8988T (cell line): ENCODE measurements around the gene REXO4.
"Not testable (repeated sequence)": the region's sequence is repeated elsewhere in the genome, so short reads cannot be mapped to it uniquely, and the experiment has no call there.

Source experiments
- DNase-seq: peaks from one replicate; pipeline ENCODE4 v3.0.0; 2011

REXO4 gene

DNA sequence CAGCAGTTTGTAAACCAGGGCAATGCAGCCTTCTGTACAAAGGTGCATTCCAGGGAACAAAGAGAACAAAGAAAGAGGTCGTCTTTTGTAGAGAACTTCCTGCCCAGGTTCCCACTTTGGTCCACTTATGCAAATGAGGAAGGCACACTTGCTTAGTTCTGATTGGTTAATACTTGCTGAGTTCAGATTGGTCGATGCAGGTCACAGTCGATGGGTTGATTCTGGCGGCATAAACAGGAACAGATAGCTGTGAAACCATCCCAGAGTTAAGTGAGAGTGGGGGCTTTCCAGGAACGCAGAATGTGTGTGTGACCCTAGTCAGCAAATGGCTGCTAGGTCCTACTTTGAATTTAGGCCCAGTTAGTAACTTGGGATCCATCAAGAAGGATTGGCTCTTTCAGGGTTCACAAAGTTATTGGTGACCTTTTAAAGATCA is 2.6 kb upstream of the REXO4 start:
- no peak for DNase-seq

DNA sequence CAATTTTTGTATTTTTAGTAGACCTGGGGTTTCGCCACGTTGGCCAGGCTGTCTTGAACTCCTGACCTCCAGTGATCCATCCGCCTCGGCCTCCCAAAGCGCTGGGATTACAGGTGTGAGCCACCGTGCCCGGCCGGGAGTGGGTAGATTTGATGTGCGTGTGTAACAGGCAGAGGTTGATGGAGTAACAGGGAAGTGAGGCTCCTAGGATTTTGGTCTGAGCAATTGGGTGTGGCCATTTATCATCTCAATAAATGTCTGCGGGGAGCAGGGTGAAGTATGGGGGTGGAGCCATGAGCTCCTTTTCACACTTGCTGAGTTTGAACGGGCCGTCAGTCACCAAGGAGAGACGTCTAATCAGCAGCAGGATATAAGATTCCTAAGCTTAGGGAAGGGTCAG is 1.2 kb upstream of the REXO4 start:
- no peak for DNase-seq

DNA sequence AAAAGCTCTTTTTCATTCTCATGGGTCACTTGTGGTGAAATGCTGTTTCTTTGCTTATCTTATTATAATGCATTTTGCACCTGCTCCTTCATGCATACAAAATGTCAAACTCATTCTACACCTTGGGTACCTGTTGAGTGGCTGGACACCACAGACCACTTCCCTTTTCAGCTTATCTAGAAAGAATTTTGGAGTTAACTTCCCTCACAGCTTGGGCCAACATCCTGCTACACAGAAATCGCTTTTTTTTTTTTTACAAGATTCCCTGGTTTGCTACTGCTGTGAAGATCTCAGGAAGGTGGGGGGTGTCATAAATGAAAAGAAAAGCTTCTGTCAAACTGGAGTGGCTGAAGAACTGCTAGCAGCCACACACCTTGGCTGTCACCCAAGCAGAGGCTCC is 2.6 kb downstream of the REXO4 start:
- DNase-seq = no peak

DNA sequence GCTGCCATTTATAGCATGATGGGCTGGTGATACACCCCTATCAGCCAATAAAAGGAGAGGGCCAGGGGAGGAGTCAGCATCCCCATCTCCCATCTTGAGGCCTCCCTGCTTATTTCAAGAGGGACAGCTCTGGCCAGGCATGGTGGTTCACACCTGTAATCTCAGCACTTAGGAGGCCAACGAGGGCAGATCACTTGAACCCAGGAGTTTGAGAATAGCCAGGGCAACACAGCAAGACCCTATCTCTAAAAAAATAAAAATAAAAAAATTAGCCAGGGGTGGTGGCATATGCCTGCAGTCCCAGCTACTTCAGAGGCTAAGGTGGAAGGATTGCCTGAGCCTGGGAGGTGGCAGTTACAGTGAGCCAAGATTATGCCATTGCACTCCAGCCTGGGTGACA is 9.8 kb downstream of the REXO4 start:
- peak; percentile 10 for DNase-seq

DNA sequence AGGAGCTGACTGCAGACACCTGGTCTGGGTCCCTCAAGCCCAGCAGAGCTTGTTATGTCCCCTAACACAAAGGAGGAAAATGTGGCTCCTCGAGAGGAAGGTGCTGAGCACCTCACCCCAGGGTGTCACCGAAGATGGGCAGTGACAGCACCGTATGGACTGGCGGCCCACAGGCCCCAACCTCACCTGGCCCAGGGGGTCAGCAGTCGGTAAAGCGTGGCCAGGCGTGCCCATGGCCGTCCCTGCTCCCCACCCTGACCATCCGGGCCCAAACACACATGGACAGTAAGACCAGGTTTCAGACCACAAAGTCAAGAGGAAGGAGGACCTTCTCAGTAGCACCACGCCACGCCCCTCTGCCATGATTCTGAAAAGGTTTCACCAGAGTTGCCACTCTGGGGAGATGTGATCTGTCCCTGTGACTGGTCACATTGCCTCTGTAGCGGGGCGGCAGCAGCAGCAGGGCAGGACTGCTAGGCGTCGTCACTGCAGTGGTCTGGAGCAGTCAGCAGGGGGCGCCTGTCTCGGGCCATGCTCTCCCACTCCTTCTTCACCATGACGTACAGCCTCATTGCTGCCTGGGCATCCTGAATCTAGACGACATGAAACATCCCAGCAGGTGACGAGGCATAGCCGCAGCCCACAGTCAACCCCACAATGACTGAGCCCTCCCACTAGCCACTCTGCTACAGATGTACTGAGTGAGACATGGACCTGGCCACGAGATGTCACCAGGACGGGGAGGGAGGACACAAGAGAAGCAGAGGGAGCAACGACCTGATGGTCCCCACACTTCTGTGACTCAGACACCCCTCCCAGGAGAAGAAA is 11.1 kb downstream of the REXO4 start:
- DNase-seq = peak; percentile 57

DNA sequence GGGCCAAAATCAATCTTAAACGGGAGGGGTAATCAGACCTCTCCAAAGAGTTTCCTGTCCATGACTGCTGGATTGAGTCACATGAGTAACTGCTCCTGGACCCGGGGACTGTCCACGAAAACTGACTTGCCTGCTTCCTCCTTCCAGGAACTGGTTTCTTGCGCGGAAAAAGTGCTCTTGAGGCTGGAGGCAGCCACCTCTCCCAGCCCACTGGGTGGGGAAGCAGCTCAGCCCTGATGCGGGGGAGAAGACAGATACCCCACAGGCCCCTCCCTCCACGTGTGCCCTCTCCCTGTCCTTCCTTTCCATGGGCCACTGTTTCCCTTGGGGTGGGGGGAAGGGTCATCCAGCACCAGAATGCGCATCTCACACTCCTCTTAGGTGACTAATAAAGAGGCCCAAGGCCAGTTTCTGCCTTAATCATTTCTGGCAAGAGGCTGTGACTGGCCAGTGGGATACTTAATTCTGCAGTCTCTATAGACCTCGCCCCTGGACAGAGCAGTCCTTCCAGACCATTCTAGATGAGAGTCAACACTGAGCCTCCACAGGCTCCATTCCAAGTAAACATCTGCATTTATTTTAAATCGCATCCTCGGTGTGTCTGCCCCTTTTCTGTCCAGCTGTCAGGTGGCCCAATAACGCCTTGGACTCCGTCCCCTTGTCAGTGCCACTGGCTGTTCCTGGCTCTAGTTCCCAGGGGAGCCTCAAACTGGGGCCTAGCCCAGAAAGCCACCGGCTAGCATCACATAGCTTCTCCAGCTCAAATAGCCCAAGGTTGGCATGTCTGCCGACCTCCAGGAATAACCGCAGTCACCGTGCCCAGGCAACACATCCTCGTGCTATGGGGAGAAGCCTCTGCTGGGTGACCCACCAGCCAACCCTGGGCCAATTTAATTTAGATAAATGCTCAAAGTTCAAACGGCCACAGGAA is 12.0 kb downstream of the REXO4 start:
- no peak for DNase-seq

DNA sequence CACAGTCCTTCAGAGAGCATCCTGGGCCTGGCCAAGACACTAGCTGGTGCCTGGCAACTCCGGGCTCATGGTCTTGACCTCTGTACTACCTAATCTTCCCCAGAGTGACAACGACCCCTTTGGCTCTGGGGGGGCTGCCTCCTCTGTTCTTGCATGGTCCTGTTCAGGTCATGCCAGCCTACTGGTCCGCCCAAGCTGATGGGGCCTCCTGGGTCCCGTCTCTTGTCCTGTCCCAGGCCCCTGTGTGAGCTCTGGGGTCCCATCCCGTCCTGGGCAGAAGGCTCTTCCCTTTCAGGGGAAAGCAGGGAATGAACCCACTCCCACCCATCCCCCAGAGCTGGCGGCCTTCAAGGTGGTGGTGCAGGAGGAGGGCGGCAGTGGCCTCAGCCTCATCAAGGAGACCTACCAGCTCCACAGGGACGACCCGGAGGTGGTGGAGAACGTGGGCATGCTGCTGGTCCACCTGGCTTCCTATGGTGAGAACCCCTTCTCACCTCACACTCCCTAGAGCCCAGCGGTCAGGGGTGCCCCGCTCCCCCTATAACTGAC is 13.3 kb downstream of the REXO4 start:
- DNase-seq = peak; percentile 6

DNA sequence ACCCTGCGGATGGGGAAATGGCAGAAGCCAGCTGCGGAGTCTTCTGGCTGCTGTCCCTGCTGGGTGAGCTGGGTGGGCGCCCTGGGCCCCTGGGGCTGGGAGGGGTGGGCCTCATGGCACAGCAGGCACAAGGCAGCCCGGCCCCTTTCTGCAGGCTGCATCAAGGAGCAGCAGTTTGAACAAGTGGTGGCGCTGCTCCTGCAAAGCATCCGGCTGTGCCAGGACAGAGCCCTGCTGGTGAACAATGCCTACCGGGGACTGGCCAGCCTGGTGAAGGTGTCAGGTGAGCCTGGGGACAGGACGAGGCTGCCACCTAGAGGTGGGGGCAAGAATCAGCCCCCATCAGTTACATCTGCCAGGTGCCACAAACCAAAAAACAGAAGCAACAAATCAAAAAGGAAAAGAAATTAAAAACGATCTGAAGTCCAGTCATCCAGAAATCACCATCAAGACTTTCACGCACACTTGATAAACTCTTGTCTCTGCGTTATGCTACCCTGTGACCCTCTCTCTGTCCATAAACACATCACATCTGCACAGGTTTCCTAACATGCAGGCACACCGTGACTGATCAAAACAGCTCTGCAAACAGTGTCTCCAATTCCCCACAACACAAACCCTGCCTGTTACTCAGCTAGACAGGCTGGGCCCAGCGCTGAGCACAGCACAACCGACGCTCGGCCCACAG is 13.9 kb downstream of the REXO4 start:
- peak; percentile 71 for DNase-seq

DNA sequence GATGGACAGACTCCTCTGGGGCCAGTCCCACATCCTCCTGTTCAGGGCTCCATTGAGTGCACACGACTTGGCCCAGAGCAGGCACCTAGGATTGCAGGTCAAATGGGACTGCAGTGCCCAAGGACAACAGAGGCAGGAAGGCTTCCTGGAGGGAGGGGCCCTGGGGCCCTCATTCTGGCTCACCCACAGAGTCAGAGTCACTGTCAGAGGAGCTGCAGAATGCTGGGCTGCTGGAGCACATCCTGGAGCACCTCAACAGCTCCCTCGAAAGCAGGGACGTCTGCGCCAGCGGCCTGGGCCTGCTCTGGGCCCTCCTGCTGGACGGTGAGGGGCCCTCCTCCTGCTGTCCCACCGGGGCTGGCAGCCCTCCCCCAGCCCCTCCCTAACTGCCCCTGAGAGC is 15.1 kb downstream of the REXO4 start:
- peak; percentile 7 for DNase-seq

DNA sequence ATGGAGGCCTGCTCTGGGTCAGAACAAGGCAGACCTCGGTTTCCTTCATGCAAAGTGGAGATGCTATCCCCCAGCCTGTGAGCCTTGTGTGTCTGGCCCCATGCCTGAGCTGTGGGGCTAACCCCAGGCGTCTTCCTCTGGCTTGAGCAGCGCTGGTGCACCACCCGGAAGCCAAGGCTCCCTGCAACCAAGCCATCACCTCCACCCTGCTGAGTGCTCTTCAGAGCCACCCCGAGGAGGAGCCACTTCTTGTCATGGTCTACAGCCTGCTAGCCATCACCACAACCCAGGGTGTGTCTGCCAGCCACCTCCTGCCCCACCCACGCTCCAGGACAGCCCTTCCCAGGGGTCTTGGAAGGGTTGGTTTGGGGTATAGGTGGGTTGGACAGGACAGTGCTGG is 16.2 kb downstream of the REXO4 start:
- no peak for DNase-seq

DNA sequence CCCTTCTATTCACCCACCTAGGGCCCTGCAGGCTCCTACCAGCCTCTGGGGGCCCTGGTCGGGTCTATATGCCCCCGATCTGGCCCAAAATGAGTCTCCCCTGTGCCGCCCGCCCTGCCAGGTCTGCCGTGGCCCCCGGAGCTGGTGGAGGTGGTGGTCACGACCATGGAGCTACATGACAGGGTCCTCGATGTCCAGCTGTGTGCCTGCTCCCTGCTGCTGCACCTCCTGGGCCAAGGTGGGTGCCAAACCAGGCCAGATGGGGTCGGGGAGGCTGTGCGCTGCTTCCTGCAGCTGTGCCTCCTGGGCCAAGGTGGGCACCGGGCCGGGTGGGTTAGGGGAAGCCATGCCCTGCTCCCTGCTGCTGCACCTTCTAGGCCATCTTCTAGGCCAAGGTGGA is 17.5 kb downstream of the REXO4 start:
- DNase-seq = no peak

DNA sequence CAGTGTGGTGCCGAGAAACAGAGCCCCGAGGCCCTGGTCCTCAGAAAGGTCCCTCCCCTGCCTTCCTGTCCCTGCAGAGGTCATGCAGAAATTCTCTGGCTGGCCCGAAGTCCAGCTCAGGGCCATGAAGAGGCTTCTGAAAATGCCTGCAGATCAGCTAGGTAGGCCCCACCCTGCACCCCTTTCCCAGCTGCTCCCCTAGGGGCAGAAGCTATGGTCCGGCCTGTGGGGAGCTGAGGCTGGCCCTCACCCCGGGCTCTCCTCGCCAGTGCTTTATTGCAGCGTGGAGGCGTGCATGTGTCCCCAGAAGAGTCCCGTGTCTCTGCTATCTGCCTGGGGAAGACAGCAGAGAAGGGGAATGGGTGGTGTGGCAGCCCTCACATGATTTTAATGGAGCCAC is 19.9 kb downstream of the REXO4 start:
- no peak for DNase-seq

DNA sequence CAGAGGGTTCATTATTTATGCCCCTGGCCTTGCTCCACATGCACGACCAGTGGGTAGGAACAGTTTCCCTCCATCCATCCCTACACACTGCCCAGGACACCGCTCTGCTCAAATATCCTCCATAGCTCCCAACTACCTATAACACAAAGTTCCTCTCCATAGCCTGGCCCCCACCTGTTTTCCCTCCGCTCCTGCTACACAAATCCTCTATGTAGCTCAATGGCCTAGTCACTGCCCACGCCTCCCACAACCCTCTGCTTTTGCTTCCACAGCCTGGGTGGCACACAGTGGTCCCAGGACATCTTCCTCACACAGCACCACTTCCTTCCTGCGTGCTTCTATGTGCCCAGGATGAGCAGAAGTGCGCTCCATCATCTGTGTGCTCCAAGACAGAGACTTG is 20.4 kb downstream of the REXO4 start:
- no peak for DNase-seq

DNA sequence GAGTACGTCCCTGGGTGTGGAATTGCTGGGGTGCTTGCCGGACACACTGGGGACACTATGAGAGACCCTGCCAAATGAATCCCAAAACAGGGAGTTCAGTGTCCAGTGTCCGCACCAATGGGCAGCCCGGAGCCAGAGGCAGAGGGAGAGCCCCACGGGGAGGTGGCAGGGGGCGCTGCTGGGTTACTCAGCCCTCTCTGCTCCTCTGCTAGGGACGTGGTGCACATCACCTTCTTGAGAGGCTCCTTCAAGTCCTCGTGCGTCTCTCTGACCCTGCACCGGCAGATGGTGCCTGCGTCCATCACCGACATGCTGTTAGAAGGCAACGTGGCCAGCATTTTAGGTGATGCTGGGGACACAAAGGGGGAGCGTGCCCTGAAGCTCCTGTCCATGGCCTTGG is 20.9 kb downstream of the REXO4 start:
- DNase-seq = peak; percentile 67

DNA sequence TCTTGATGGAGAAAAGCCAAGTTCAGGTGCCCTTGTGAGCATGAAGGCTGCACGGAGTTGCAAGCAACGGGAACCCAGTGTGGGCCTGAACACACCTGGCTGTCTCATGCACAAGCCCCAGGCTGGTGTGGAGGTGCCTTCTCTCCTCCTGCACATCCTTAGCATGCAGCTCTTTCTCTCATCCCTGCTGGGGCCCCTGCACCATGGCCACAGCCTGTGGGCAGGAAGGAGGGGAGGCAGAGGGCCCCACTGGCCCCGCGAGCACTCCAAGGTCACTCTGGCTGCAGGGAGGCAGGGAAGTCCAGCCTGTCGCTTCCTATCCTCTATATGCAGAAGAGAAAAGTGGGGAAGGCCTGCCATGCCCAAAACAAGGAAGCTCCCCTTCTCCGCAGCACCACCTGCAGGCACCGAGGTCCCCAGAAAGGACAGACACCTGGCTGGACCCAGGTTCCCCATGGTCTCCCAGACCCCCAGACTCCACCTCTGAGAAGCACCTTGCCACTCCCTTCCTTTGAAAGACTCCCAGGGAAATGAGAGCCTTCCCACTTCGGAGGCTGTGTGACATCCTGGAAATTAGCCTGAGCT is 23.0 kb downstream of the REXO4 start:
- DNase-seq = no peak

DNA sequence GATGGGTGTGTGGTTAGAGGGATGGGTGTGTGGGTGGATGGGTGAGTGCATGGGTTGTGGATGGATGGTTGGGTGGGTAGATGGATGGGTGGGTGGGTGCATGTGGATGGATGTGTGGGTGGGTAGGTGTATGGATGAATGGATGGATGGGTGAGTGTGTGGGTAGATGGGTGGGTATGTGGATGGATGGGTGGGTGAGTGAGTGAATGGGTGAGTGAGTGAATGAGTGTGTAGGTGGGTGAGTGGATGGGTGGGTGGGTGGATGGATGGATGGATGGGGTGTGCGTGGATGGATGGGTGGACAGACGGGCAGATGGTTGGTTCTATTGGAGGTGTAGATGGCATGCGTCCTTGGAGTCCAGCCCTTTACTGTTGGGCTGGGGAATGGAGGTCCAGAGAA is 24.4 kb downstream of the REXO4 start:
- DNase-seq = no peak

DNA sequence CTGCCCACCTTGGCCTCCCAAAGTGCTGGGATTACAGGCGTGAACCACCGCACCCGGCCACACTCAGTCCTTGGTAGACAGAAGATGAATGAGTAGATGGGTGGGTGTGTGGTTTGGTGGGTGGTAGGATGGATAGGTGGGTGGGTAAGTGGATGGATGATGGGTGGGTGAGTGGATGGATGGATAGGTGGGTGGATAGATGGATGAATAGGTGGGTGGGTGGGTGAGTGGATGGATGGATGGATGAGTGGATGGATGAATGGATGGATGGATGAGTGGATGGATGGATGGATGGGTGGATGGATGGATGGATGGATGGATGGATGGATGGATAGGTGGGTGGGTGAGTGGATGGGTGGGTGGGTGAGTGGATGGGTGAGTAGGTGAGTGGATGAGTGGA is 25.5 kb downstream of the REXO4 start:
- DNase-seq = not testable (repeated sequence)

DNA sequence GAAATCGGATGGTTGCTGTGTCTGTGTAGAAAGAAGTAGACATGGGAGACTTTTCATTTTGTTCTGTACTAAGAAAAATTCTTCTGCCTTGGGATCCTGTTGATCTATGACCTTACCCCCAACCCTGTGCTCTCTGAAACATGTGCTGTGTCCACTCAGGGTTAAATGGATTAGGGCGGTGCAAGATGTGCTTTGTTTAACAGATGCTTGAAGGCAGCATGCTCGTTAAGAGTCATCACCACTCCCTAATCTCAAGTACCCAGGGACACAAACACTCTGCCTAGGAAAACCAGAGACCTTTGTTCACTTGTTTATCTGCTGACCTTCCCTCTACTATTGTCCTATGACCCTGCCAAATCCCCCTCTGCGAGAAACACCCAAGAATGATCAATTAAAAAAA is 26.4 kb downstream of the REXO4 start:
- DNase-seq = not testable (repeated sequence)

DNA sequence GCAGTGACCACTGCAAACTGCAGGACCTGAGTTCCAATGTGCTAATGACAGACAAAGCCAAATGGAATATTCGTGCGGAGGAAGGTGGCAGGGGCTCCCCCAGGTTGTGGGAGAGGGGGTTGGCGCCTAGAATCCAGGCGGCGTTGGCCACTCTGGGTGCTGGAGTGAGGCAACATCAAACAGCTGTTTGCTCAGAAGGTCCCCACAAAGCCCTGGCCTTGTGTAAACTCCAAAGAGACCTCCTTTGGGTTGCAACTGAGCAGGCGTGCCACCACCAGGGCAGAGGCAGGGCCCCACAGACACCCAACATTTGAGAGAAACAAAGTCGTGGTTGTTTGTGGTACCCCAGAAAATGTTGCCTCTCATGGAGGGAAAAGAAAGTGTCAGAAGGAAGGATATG is 27.1 kb downstream of the REXO4 start:
- no peak for DNase-seq

DNA sequence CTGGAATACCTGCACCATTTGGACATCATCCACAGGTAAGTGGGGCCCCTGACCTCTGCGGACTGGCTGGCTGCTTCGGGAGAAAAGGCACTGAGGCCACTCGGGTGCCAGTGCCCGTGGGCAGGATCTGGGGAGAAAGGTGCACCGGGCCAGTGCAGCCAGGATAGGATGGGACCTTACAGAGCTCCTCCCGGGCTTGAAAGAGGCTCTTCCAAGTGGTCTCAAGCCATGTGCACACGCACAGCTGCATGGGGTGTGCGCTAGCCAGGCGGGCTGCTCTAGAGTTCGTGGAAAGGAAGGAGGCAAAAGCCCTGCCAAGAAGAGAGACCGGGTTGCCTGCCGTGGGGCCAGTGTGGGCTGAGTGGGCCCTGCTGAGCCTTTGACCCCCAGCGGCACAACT is 28.2 kb downstream of the REXO4 start:
- no peak for DNase-seq

DNA sequence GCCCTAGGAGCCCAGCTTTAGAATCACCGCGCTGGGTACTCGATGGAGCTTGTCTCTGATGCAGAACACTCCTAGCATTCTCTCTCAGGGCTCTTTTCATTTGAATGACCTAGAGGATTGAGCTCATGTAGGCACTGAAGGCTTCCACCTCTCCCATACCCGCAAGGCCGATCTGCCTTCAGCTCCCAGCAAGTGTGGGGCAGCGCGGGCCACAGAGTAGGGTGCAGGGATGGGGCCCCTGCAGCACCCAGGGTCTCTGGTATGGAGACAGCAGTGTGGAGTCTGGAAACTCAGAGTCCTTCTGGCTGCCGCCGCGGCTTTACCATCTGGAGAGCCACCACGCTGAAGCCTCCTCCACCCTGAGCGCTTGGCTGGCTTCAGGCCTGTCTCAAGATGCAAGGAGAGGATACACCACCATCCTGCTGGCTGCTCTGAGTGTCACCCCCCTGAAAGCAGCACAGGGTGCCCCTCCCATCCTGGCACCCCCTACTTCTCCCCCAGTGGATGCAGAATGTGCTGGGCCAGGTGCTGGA is 28.7 kb downstream of the REXO4 start:
- no peak for DNase-seq

DNA sequence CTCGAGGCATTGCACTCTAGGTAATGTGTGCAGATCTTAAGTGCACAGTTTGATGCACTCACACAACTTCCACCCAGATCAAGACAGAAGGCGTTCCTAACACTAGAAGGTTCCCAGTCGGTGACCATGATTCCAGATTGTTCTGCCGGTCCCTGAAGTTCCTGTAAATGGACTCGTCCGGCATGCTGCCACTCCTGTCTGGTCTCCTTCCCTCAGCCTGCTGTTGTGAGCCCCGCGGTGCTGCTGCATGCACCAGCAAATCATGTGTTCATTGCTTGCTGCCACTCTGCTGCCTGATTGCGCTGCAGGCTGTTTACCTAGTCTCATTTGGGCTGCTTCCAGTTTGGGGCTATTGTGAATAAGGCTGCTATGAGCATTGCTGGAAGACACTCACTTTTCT is 30.1 kb downstream of the REXO4 start:
- DNase-seq = no peak

DNA sequence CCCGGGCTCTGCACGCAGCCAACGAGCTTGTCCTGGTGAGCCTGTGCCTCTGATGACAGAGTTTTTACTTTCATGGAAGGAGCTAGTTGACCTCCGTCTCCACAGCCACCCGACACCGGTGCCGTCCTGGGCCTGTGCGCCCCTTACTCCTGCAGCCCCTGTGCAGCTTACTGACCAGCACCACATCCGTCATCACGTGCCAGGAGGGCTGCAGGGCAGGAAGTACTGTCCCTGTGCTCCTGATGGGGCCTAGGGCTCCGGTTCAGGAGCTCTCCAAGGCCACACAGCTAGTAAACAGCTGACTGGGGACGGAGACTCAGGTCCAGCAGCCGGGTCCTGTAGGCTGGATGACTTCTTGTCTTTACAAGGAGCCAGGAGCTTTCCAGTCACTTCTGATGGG is 31.5 kb downstream of the REXO4 start:
- DNase-seq = no peak
